ENCODE data around the gene PLPP1. TPM values are rescaled to one million over a fixed set of nuclear protein-coding genes. Genes with fewer than 3 reads are reported as not detected.

Gene PLPP1
- polyA plus RNA-seq, 3 donors, result 0.87 to 1.5 (median 0.98) TPM

DNA sequence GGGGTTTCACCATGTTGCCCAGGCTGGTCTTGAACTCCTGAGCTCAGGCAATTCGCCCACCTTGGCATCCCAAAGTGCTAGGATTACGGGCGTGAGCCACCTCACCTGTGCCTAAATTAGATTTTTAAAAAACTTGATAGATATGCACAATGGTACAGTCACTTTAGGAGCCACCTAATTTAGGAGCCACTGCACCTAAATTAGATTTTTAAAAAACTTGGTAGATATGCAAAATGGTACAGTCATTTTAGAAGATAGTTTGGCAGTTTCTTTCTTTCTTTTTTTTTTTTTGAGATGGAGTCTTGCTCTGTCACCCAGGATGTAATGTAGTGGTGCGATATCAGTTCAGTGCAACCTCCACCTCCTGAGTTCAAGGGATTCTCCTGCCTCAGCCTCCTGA, 37.8 kb upstream of the PLPP1 start:
- Histone ChIP-seq H4K20me1 (ENCODE audit: insufficient read depth, low read length) (no peaks in the 10 kb centered on the region), H3K4me1 (ENCODE audit: control insufficient read depth in 1 of 2, insufficient read depth in 2 of 2, low read length in 2 of 2) (peaks cover 0 to 4% of the 10 kb centered on the region in 2 donors), H3K27me3 (ENCODE audit: control insufficient read depth in 2 of 2, insufficient read depth in 2 of 2, low read length in 2 of 2) (no peaks in the 10 kb centered on the region), H3K27ac (ENCODE audit: low read depth in 1 of 2, low read length in 2 of 2) (no peak overlapping the region), H3K79me2 (ENCODE audit: insufficient read depth, low read length) (no peaks in the 10 kb centered on the region), H3K36me3 (replicated peaks in 1 of 2; ENCODE audit: control insufficient read depth in 1 of 2, insufficient read depth in 2 of 2, low read length in 2 of 2) (no peaks in the 10 kb centered on the region), H2AFZ (ENCODE audit: insufficient read depth, low read depth, low read length, poor library complexity, severe bottlenecking) (no peak overlapping the region), H3K4me2 (replicated peaks; ENCODE audit: extremely low read depth, low read length, poor library complexity, severe bottlenecking) (no peak overlapping the region), H3K9me3 (replicated peaks in 1 of 2; ENCODE audit: control insufficient read depth in 1 of 2, insufficient read depth in 1 of 2, low read length in 2 of 2) (no peaks in the 10 kb centered on the region), H3K4me3 (replicated peaks in 1 of 3; ENCODE audit: low read depth in 2 of 3, low read length in 3 of 3) (no peak overlapping the region), H3K9ac (ENCODE audit: insufficient read depth, low read length, poor library complexity, severe bottlenecking) (no peak overlapping the region)
- H3K4me1 Mint-ChIP-seq, result peaks cover 12% of the 10 kb centered on the region
- peaks cover 1 to 2% (median 1%) of the 10 kb centered on the region in 3 donors for H3K27me3 Mint-ChIP-seq (ENCODE audit: low read depth in 3 of 3)
- no CpG with 5 or more reads among the region's 4 CpGs for WGBS (ENCODE audit: insufficient coverage)
- H3K9me3 Mint-ChIP-seq, result peaks cover 0 to 4% (median 0%) of the 10 kb centered on the region in 7 donors
- no peak for DNase-seq
- H3K27ac Mint-ChIP-seq, result no peak overlapping the region
- intact Hi-C loops (cut with micrococcal nuclease), result no loop called here
- no peak overlapping the region for H3K4me3 Mint-ChIP-seq
- no peaks in the 10 kb centered on the region for H3K36me3 Mint-ChIP-seq
- TF ChIP-seq CTCF (IDR thresholded peaks at IDR 0.05), result no peak

DNA sequence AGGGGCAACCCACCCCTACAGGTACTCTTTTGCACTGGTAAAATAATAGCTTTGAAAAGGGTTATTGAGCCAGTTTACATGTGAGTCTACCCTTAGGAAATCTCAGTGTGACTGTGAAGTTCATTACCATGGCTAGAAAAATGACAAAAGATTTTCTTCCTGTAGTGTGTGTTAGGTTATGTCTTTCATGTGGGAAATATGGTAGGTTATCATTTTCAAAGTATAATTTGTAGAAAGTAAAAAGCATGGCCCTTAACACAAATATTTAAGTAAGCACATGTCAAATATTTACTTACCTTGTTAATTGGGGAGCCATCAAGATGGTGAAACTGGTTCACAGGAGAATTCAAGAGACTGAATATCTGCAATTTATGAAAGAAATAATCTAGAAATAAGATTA, 37.3 kb upstream of the PLPP1 start:
- H3K9me3 ChIP-seq (replicated peaks in 1 of 2; ENCODE audit: control insufficient read depth in 1 of 2, insufficient read depth in 1 of 2, low read length in 2 of 2), result no peaks in the 10 kb centered on the region
- H2AFZ ChIP-seq (ENCODE audit: insufficient read depth, low read depth, low read length, poor library complexity, severe bottlenecking), result no peak overlapping the region
- no peaks in the 10 kb centered on the region for H3K36me3 ChIP-seq (replicated peaks in 1 of 2; ENCODE audit: control insufficient read depth in 1 of 2, insufficient read depth in 2 of 2, low read length in 2 of 2)
- no peak for TF ChIP-seq CTCF (IDR thresholded peaks at IDR 0.05)
- no peak overlapping the region for H3K4me3 ChIP-seq (replicated peaks in 1 of 3; ENCODE audit: low read depth in 2 of 3, low read length in 3 of 3)
- intact Hi-C loops (cut with micrococcal nuclease), result no loop called here
- no peak for DNase-seq
- H3K27ac Mint-ChIP-seq, result no peak overlapping the region
- no peaks in the 10 kb centered on the region for H4K20me1 ChIP-seq (ENCODE audit: insufficient read depth, low read length)
- H3K9ac ChIP-seq (ENCODE audit: insufficient read depth, low read length, poor library complexity, severe bottlenecking), result no peak overlapping the region
- no peak overlapping the region for H3K4me3 Mint-ChIP-seq
- H3K4me1 ChIP-seq (ENCODE audit: control insufficient read depth in 1 of 2, insufficient read depth in 2 of 2, low read length in 2 of 2), result peaks cover 0 to 4% of the 10 kb centered on the region in 2 donors
- no peaks in the 10 kb centered on the region for H3K27me3 ChIP-seq (ENCODE audit: control insufficient read depth in 2 of 2, insufficient read depth in 2 of 2, low read length in 2 of 2)
- no peak overlapping the region for H3K27ac ChIP-seq (ENCODE audit: low read depth in 1 of 2, low read length in 2 of 2)
- peaks cover 1 to 2% (median 1%) of the 10 kb centered on the region in 3 donors for H3K27me3 Mint-ChIP-seq (ENCODE audit: low read depth in 3 of 3)
- no peaks in the 10 kb centered on the region for H3K36me3 Mint-ChIP-seq
- H3K4me1 Mint-ChIP-seq, result peaks cover 12% of the 10 kb centered on the region
- H3K9me3 Mint-ChIP-seq, result peaks cover 0 to 4% (median 0%) of the 10 kb centered on the region in 7 donors
- H3K79me2 ChIP-seq (ENCODE audit: insufficient read depth, low read length), result no peaks in the 10 kb centered on the region
- no peak overlapping the region for H3K4me2 ChIP-seq (replicated peaks; ENCODE audit: extremely low read depth, low read length, poor library complexity, severe bottlenecking)
